COLO668 (cell line): ENCODE results near the gene FSIP1.

Source experiments
- DNase-seq: peaks from one replicate; lab custom pipeline; 2025; ENCODE audit not compliant: unreplicated experiment; lab: John Stamatoyannopoulos, UW

The FSIP1 gene

DNA sequence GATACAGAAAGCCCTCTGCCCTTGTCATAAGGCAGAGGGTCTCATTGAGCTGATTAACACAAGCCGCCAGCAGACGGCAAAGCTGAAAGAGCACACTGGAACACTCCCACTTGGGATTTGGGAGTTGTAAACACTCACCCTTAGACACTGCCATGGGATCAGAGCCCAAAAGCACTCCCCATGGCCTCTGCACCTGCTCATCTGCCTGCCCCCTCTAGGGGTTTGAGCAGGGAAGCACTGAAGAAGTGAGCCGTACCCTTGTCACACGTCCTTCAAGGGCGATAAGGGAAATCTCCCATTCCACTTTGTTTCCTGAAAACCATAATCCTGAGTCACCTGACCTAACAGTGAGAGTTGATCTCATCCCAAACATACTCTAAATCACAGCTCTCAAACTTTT is 14.7 kb downstream of the FSIP1 start:
- DNase-seq: no peak

DNA sequence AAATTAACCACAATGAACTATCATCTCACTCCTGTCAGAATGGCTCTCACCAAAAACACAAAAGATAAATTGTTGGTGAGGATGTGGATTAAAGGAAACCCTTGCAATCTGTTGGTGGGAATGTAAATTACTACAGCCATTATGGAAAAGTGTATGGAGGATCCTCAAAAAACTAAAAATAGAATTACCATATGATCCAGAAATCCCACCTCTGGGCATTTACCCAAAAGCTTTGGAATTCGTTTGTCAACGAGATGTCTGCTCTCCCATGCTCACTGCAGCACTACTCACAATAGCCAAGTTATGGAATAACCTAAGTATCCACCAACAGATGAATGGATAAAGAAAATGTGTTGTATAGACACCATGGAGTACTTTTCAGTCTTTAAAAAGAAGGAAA is 21.6 kb downstream of the FSIP1 start:
- no peak for DNase-seq

DNA sequence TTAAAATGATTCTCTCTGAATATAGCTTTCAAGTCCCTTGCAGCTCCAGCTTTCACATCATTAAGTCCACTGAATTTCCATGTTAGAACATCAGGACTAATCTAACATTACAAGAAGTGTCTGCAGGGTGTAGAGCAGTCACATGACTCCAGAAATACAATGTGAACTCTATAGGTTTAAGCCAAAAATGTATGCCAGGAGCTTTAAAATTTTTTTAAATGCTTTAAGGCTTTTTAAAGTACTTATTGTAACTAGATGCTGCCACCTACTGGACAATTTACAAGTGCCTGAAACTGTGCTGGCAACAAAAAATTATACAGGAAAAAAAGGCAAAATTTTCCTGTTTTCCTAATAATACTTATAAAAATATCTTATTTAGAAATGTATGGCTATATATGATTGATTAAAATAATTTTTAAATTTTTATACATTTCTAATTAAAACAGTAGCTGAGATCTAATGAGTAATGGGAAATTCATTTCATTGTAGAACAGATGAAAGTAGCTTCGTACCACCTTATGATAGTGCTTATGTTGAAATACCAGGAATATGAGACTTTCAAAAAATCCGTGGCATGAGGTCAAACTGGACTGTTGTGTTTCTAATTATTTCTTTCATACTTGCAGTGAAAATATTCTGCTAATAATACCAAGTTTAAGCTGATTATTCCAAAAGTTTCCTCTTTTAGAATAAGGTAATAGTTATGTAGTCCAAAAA is 25.7 kb downstream of the FSIP1 start:
- no peak for DNase-seq

DNA sequence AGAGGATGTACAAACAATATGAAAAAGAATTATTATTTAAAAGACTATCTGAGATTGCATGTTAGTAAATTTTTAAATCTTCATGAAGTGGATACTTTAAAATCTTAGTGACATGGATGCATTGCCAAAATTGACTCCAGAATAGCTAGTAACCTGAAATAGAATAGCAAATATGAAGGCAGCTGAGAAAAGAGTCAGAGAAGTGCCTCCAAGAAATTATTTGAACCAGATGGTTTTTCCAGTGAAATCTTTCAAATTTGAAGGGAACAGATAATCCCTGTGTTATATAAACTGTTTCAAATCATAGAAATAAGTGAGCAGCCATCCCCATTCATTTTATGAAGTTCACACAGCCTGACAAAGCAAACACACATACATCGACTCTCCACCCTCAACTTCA is 29.6 kb downstream of the FSIP1 start:
- no peak for DNase-seq

DNA sequence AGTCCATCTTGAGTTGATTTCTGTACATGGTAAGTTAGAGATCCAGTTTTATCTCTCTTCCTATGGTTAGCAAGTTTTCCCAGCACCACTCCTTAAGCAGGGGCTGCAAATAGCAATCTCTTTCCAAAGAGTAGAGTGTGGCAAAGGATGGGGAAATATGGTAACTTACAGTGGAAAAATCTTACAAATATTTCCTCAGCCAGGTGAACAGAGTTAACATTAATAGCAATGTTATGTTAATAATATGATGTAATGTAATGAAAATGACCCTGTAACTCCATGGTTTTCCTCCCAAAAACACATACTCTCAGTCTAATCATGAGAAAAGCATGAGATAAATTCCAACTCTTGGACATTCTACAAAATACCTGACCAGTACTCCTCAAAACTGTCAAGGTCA is 30.4 kb downstream of the FSIP1 start:
- no peak for DNase-seq

DNA sequence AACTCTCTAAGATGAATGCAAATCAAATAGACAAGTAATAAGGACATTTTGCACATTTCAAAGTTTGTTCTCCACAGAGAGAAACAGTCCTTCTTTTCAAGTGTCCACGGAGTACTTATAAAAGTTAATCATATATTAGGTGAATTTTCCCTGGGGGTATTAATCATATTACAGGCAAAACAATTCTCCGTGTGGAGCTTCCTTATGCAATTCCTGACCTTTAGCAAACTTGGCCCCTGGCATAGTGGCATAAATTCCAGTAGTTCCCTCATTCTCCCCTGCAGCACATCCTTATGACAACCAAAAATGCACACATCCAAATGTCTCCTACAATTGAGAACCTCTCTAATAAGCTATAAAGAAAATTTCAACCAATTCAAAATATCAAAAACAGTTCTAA is 34.4 kb downstream of the FSIP1 start:
- DNase-seq: no peak

DNA sequence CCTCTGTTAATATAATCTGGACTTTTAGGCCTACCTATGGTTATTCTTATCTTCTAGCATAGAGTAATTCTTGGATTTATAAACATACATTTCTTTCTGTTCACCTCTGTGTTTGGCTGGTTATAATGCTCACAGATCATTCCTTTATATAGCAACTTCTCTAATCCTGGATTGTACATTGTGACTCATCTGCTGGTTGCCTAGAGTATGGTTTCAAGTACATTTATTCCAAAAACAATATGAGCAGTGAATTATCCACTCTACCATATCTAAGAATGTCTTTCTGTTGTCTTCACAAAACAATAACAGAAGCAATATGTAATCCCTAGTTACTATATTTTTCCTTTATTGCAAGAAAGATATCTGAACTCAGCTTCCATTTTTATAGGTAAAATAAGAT is 35.3 kb downstream of the FSIP1 start:
- no peak for DNase-seq

DNA sequence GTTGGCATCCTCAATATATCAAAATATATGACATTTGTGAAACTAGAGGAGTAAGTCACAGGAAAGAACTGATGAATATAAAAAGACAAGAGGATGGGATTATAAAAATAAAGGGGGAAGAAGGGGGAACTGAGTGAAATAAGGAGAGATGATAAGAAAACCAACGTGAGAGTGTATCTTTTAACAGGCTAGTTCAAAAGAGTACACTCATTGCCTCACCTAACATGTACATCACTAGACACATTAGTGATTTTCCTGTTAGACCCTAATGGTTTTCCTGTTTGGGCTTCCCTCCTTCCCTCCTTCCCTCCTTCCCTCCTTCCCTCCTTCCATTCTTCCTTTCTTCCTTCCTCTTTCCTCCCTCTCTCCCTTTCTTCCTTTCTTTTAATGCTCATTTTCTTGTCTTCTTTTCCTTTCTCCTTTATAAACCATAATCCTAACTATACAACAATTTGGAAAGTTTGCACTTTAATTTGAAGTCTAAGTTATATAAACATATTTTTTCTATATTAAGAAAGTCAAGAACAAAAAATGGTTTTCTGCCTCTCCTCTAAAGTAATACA is 35.8 kb downstream of the FSIP1 start:
- DNase-seq: no peak

DNA sequence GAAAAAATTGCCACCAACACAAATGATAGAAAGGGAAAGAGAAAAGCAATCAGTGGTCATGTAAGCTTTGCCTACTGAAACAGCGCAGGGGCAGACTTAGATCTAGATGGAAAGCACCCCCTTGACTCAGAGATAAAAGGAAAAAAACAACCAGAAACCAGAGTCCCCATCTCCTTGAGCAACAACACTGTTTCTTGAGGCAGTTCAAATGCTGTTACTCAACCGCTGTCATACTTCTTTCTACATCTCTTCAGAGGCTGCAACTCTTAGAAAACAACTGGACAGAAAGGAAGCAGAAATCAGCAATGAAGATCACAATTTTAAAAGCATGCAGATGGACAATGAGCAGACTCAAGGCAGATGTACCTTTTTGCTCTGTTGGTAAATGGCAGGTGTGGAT is 36.5 kb downstream of the FSIP1 start:
- no peak for DNase-seq

DNA sequence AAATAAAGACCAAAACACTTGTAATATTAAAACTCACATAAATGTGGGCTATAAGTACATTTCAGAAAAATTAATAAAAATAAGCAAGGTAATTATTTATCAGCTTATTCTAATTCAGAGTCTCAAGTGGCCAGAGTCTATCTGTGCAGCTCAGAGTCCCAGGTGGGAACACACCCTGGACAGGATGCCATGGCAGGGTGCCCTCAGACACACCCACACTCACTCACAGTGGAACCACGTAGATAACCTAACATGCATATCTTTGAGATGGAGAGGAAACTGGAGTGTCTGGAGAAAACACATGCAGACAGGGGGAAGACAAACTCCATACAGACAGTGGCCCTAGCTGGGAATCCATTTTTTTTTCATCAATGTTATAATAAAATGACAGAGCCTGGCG is 37.2 kb downstream of the FSIP1 start:
- no peak for DNase-seq

DNA sequence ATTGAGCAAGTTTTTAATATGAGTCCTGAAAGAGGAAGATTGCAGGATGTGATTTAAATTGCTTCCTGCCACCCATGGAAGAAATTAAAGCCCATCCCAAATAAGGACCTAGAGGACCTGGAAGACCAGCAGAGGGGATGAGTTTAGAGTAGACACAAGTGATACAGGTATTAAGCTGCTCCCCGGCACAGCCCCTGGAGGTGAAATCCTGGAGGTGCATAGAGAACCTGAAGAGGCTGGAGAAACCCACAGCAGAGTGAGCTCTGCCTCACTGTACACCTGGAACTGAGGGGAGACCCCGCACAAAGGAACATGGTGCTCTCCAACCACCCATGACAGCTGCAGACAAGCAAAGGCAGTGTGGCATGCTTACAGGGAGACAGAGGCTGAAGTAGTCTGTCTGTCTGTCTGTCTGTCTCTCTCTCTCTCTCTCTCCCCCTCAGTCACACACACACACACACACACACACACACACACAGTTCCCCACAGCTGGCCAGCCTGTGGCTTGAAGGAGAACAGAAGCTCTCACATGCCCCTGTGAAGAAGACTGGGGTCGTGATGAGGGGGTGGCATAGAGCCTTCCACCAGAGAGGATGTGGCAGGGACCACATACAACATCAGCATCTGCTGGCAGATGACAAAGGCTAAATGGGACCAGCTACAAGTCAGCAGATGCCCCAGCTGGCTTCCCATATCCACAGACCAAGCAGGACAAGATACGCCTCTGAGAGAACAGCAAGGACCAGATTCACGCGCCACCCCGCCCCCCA is 38.1 kb downstream of the FSIP1 start:
- DNase-seq: no peak

DNA sequence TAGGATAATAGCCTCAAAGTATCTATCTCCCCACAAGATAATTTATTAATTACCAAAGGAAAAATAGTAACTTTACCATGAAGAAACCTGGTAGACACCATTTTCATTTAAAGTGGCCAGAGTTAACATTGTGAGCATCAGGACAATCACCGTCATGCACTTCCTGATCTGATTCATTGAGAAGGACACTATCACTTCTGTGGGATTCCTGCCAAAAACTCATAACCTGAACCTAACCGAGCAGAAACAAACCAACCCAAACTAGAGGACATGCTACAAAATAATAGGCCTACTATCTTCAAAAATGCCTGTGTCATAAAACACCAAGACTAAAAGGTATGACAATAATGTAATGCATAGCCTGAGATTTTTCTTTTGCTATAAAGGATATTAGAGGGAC is 39.0 kb downstream of the FSIP1 start:
- no peak for DNase-seq

DNA sequence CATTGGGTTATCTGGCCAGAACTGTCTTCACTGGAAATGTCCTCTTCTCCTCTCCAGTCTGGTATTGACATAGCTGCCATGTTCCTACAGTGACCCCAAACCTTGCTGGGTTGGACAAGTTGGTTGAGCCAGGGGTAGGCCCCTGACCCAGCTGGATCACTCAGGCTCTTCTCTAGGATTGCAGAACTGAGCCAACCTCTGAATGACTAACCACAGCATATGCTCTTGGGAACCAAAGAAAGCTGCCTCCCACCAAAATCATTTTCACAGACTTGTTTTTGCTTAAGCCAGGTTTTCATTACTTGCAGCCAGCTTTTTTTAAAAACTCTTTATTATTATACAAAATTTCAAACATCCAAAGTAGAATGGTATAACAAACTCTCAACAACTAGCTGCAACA is 41.4 kb downstream of the FSIP1 start:
- DNase-seq: no peak

DNA sequence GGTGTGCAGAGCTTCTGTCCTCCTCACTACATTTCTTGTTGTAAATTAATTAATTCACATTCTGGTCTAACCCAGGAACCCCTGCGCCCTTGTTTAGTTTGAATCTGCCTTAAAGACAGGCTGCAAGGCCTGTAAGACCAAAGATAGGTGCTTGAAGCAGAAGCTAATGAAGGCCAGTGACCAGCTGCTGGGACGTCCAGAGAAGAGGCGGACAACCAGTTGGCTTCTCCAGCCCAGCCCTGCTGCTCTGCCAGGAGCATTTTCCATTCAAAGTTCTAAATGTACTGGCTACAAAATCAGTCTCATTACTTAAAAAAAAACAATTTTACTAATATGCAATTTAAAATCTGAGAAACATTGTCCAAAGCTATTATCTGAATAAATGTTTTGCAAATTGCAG is 43.6 kb downstream of the FSIP1 start:
- DNase-seq: no peak

DNA sequence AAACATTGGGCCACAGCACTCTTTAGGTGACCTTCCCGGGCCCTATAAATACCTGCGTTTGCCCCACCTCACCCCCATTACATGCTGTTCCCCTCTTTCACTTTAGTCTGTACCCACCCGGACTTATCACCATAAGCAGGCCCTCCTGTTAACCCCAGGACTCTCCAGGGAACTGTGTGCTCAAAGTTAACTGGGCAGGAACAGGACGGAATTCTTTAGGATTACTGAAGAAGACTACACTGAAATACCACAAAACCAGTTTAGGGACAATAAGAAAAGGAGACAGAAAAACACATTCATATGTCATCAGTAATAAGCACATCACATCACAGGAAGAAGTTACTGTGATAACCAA is 45.5 kb downstream of the FSIP1 start:
- DNase-seq: no peak

DNA sequence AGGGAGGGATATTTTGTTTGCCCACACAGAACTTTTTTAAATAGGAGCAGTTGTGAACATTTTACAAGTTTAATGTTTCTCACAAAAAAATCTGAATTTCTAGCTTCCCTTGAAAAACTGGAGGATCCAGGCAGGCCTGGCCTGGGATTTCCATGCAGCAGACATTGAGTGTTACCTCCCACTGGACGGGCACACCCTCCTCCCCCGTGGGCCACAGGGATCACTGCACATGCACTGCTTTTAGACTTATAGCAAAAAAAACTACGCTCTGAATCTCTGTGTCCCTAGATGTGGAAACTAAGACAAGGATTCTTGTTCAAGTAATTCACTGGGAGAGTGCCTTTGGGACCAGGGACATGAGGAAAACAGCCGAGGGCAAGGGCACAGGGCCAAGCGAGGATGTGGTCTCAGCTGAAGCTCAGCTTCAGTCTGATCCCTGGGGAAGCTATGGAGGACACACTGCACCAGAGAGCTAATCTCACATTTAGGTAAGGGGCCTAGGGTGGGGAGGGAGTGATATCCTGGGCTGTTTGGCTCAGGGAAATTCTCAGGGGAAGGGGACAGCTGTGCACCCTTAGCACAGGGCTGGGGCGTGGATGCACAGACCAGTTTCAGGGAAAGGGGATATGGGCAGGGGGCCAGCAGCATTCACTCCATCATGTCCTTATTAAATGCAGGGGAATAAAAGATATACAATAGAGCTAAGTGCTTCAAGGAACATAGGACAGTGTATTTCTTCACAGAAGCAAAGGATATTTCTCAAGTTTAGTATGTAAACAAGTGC is 46.0 kb downstream of the FSIP1 start:
- no peak for DNase-seq

DNA sequence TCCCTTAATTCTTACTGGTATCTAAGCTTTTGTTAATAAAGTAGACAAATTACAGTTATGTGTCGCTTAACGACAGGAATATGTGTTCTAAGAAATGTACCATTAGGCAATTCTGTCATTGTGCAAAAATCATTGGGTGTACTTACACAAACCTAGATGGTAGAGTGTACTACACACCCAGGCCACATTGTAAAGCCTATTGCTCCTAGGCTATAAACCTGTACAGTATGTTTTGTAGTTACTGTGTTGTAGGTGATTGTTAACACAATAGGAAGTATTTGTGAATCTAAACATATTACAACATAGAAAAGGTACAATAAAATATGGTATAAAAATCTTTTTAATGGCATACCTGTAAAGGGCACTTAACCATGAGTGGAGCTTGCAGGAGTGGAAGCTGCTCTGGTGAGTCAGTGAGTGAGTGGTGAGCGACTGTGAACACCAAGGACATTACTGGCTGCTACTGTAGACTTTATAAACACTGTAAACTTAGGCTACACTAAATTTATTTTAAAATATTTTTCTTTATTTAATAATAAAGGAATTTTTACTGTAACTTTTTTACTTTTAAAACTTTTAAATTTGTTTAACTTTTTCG is 47.4 kb downstream of the FSIP1 start:
- no peak for DNase-seq

DNA sequence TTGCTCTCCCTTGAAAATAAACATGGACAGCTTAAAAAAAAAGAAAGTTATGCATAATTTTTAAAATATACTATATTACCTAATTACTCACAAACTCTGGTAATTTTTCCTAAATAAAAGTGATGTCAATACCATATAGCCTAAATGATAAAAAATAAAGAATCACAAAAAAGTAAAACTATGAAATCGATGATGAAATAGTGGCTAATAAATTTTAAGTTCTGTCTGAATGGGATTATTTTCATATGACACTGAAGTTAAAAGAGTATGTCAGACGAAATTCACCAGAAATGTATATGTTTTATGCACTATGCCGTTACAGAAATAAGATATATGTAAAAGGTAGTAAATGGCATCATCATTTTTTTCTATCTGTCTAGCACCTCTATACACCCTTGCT is 51.4 kb downstream of the FSIP1 start:
- no peak for DNase-seq

DNA sequence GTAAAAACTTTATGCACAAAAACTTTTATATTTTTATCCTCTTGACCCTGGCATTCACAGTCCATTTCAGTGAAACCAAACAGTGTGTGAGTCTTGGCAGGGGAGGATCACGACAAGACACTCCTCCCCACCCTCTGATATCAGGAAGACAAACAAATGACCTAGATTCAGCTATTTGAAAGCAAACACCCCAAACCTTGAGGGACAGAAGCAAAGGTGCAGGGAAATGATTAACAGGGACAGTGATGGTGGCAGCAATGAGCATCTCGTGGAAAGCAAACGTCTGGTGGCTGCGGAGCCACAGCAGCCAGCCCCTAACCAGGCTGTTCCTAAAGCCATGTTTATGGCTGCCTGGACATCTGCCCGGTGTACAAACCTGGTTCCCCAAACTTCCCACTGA is 52.1 kb downstream of the FSIP1 start:
- no peak for DNase-seq

DNA sequence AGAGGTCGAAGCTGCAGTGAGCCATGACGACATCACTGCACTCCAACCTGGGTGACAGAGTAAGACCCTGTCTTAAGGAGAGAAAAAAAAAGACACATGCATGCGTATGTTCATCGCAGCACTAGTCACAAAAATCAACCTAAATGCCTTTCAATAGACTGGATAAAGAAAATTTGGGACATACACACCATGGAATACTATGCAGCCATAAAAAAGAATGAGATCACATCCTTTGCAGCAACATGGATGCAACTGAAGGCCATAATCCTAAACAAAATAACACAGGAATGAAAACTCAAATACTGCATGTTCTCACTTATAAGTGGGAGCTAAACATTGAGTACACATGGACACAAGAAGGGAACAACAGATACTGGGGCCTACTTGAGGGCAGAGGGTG is 53.1 kb downstream of the FSIP1 start:
- no peak for DNase-seq

DNA sequence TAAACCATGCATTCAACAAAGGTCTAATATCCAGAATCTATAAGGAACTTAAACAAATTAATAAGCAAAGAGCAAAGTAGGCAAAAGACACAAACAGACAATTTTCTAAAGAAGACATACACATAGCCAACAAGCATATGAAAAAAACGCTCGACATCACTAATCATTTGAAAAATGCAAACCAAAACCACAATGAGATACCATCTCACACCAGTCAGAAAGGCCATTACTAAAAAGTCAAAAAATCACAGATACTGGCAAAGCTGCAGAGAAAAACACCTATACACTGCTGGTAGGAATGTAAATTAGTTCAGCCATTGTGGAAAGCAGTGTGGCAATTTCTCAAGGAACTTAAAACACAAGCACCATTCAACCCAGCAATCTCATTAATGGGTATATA is 53.8 kb downstream of the FSIP1 start:
- DNase-seq: no peak
